GM21515 (cell line): Measurements from ENCODE around the gene EIF2AK3.
"Not testable (repeated sequence)": the region's sequence is repeated elsewhere in the genome, so short reads cannot be mapped to it uniquely, and the experiment has no call there.

Source experiments
- ATAC-seq: cut with Tn5 transposase; IDR thresholded peaks from one replicate; pipeline ENCODE4 v1.9.1; 2021; ENCODE audit not compliant: unreplicated experiment

Gene EIF2AK3

DNA sequence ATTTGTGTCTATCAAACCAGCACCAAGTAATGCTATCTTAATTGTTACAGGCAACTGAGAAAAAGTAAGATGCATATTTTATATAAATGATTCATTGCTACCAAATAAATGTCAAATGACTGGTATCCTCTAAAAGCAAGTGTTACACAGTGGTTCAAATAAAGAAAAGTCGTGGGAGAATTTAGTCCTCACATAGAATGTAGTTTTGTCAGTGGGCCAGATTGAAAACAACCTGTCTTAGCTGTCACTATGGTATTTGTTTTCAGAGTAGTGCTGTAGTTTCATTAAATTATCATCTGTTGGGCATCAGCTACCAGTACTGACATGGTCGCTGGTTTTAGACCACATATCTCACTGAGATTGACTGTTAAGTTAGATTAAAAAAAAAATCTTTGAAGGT, 10.2 kb upstream of the EIF2AK3 start:
- no peak for ATAC-seq

- ATAC-seq: no peak
Observed at GRCh38 chr2:88636026-88636425, 8.8 kb upstream of the EIF2AK3 start.

- no peak for ATAC-seq
Observed at GRCh38 chr2:88632569-88632968, 5.3 kb upstream of the EIF2AK3 start.

DNA sequence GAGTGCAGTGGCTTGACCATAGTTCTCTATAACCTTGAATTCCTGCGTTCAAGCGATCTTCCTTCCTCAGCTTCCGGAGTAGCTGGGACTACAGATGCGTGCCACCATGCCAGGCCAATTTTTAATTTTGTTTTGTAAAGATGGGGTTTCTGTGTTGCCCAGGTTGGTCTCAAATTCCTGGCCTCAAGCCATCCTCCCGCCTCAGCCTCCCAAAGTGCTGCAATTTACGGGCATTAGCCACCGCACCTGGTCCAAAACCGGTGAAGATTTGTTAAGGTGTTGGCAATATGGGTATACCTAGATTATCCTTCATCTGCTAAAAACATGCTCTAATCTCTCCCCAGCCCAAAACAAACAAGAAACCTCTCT, 1.3 kb upstream of the EIF2AK3 start:
- ATAC-seq: no peak

DNA sequence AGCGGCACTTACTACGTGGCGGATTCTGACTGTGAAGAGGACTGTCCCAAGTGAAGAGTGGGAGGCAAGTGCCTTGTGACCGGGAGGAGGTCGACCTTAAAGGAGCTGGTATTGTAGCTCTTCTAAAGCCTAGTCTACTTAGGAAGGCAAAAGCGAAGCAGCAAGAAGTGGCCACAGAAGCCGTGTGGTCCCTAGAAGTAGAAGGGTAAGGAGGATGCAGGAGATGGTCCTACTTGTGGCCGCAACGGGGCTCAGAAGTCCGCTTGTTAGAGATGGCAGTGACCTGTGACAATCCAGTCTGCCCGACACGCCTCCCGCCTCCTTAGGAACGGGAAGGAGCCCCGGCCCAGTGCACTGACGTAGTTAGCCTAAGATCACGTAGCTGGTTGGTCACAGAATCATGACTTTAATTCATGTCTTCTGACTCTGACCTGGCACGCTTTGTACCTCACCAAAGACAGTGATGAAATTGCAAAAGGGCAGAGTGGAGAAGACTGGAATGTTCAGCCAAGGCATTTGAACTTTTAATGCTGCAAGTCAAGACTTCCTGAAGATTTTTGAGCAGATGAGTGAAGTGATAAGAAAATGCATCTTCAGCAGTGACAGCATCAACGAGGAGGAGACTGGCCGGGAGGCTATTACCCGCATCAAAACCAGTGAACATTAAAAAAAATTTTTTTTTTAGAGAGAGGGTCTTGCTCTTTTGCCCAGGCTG, 749 bp upstream of the EIF2AK3 start:
- peak; percentile 42 for ATAC-seq

DNA sequence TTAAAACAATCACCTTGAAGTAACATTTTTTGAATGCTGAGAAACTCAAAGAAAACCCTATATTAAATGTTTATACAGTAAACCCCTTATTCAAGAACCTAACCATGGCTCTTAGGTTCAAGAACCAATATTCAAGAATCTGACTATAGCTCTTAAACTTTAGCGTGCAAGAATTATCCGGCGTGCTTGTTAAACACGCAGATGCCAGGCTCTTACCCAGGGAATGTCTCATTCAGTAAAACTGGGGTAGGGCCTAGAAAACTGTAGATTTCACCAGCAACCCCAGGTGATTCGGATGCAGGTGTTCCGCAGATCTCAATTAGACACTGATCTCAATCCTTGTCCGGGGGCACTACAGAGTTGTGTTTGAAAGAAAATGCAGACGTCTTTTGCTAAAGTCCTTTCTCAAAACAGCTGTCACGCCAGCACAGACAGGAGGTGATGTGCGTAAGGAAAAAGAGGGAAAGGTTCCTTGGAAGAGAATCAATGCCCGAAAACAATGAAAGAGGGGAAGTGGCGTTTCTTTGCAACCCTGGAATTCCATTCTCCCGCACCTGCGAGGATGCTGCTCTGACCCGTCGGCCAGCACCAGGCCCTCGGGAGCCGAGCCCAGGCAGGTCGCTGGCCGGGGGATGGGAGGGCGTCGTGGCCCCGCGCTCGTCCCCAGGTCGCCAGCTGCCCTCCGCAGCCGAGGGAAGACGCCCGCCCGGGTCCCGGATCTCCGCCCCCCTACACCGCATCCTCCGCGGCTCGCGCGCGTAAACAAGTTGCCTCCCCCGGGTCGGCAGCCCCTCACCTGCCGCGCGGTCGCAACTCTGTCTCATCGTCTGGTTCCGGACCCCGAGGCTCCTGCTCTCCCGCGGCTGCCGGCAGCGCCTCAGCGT, 851 bp downstream of the EIF2AK3 start:
- peak; percentile 4 for ATAC-seq

- no peak for ATAC-seq
Observed at GRCh38 chr2:88624477-88624876, 2.8 kb downstream of the EIF2AK3 start.

DNA sequence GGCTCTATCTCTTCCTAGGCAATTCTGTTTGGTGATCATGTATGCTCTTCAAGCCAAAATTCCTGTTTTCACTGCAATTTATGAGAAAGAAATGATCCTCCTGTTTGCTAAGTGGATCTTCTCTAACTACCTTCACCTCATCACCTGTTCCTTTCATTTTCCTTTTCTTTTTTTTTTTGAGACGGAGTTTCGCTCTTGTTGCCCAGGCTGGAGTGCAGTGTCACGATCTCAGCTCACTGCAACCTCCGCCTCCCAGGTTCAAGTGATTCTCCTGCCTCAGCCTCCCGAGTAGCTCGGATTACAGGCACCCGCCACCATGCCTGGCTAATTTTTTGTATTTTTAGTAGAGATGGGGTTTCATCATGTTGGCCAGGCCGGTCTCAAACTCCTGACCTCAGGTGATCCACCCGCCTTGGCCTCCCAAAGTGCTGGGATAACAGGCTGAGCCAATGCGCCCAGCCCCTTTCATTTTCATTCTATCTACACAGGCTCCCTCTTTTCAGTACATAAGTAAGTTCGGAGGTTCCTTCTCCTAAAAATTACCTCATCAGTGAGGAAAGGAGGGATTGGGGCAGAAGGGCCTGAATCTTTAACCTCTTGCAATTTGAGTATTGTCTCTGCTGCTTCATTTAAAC, 3.3 kb downstream of the EIF2AK3 start:
- ATAC-seq: not testable (repeated sequence)

DNA sequence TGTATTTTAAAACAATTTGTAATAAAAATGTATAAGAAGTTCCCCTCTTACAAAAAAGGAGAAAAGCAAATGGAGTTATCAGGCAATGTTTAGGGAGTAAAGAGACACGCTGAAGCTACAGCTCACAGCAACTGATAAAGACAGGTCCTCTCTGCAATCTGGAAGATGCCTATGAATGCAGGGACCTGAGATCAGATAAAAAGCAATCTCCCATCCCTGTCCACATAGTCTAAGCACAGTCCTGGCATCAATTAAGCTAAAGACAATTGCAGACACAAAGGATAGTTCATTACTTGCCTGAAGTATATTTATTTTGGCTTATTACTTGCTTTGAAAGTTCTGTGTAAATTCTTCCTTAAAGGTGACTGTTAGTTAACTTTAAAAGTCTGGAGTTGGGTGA, 5.0 kb downstream of the EIF2AK3 start:
- no peak for ATAC-seq

DNA sequence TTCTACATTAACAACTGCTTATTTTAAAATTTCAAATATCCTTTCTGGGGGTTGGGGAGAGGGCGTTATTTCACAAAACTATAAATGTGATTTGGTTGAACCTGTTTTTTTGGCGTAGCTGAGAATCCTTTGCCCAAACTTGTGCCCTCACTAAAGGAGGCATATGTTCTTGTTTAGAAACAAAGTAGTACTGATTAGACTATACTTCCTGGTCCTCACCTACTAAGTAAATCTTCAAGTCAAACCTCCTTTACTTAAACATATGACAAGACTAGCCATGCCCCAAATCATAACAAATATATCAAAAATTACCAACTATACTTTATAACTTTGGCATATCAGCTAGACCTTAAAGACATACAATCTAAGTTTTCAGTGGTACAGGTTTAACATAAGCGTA, 5.8 kb downstream of the EIF2AK3 start:
- no peak for ATAC-seq

DNA sequence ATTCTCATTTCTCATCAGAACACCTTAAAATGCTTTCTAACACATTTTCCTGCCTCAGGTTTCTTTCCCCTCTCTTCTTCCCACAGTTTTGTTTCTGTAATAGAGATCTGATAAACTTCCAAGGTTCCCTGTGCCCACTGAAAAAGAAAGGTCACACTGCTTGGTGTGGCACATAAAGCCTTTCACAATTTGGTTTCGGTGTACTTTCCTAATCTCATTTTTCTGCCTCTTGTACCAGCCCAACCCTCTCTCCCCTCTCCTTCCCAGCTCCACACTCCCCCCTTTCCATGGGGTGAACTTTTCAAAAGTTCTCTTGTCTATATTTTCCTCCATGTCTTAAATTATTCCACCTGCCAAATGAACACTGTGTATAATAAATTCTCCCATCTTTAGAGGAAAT, 7.2 kb downstream of the EIF2AK3 start:
- ATAC-seq: no peak

GRCh38 chr2:88615822-88616221, 11.4 kb downstream of the EIF2AK3 start:
- peak; percentile 56 for ATAC-seq

DNA sequence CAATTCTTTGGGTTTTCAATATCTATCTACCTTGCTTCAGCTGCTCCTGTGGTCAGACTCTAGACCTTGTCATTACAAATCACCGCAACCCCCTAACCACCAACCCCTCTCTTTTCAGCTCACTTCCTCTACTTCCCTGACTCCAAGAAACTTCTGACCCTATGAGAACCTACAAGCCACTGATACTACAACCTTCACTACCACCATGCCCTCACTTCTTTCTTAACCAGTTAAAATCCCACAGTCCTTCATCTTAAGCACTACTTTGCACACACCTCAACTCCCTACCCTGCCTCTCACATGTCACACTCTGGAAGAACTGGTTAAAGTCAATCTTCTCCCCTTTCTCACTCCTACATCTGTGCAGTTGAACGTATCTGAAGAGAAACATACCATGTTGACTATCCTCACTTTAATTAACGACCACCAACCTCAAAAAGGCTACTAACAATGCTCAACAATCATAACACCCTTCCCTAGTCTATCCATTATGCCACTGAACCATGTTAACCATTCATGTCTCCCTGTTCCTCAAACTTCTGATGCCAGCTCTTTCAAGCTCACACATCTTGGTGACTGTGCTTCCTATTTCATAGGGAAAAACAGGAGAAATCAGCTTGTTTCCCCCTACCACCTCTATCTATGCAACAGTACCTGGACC, 12.6 kb downstream of the EIF2AK3 start:
- ATAC-seq: peak; percentile 75

GRCh38 chr2:88613921-88614320, 13.3 kb downstream of the EIF2AK3 start:
- no peak for ATAC-seq

DNA sequence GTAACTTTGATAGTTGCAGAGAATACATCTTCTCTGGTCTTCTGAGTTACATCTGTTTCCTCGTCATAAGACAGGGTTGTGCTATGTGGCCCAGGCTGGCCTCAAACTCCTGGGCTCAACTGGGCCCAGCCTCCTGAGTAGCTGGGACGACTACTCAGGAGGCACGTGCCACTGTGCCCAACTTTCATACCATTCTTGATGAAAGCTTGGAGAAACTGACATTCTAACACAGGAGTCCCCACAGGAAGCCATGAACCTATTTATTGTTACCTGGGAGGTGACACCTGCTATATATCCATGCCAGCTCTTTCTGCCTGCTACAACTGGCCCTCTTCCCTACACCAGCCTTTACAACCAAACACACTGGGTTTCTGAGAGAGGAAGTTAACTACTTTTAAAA, 19.1 kb downstream of the EIF2AK3 start:
- ATAC-seq: no peak

GRCh38 chr2:88607416-88607815, 19.8 kb downstream of the EIF2AK3 start:
- no peak for ATAC-seq

DNA sequence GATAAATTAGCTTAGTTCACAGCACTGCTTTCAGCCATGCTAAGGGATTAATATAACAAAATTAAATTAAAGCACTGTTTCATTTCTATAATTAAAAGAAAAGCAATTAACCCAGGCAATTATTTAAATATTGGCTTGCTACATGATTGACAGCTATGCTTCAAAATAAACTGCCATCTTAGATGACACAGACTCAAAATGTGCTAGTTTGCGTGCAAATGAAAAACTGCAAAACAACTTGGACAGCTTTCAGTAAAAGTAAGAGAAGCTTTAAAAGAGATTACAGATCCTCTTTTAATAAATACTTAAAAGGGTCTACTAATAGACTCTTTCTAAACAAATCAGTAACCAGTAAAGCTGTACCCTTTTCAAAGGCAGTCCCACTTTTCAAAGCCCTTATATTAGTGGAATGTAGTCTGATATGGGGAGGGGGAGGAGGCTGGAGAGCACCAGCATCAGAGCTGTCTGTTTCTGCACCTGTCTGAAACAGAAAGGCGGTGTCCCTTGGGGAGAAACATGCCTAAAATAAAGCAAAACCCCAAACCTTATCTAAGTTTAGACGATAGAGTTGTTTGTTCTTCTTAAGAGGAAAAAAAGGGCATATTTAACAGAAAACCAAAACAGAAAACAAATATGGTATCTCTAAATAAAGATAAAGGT, 20.8 kb downstream of the EIF2AK3 start:
- peak; percentile 85 for ATAC-seq

- no peak for ATAC-seq
Observed at GRCh38 chr2:88603146-88603545, 24.1 kb downstream of the EIF2AK3 start.

- no peak for ATAC-seq
Observed at GRCh38 chr2:88602022-88602421, 25.2 kb downstream of the EIF2AK3 start.

DNA sequence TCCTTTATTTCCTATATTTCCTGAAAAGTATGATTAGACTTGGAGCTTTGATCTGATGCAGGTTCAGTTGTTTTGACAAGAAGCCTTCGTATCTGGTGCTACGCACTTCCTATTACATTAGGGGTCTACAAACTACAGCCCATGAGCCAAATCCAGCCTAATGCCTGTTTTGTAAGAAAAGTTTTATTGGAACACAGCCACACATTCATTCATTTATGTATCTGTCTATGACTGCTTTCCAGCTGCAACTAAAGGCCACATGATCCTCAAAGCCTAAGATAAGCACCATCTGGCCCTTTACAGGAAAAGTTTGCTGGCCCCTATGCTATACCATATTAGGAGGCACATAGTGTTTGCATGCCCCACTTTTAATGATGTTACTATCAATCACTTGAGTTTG, 26.0 kb downstream of the EIF2AK3 start:
- ATAC-seq: no peak

GRCh38 chr2:88600038-88600465, 27.2 kb downstream of the EIF2AK3 start:
- ATAC-seq: peak; percentile 97
